HG03520 (cell line): ENCODE results near the gene SCAANT1.

ENCODE experiments used
- ATAC-seq: cut with Tn5 transposase; IDR thresholded peaks from one replicate; pipeline ENCODE4 v1.9.1; 2021; ENCODE audit warnings: mild to moderate bottlenecking, moderate library complexity; ENCODE audit not compliant: unreplicated experiment

SCAANT1 gene

DNA sequence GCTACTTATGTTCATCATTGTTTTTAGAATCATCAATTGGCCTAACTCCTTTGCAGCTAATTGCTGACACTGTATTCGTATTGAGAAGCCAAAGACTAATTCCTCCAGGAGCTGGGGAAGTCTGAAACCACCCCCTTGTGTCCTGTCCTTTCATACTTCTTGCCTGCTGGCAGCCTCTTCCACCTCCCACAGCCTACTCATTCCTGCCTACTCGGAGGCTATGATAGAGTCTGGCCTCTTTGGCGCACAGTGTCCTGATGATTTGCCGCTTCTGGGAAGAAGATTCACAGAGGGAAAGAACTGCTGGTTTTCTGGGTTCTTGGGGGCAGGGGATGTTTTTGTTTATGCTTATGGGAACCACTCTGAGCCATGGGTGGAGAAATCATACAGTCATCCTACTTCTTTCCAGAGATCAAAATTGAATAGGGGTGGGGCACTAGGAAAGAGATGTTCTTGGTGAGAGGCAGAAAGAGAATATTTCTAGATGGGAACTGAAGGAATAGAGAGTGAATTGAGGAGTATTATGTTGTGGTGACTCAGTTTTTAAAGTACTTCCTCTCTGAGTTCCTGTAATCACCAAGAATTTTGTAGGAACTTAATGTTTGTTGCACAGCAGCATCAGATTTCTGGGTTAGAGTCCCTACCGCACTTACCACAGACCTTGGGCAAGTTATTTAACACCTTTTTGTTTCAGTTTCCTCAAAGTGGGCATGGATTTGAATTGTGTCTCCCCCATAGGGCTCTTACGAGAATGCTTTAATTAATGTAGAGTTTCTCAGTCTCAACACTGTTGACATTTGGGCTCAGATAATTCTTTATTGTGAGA lies 22.1 kb upstream of the SCAANT1 start:
- no peak for ATAC-seq

DNA sequence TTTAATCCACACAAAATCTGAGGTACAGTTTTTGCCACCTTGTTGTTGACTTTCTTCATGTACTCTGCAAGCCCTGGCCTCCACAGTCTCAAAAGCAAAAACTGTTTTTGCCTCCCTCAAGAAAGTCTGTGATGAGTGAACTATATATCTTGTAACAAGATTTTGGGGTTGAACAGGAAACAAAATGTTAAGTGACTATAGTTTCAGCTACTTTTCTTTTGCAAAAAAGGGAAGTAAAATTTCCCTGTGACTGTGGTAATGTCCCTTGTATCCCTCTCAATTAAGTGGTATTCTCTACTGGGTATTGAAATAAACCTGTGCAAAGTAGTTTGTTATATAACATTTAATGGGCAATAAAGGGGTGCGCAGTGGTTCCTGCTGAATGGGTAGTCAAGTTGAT lies 21.3 kb upstream of the SCAANT1 start:
- ATAC-seq: peak; percentile 54

DNA sequence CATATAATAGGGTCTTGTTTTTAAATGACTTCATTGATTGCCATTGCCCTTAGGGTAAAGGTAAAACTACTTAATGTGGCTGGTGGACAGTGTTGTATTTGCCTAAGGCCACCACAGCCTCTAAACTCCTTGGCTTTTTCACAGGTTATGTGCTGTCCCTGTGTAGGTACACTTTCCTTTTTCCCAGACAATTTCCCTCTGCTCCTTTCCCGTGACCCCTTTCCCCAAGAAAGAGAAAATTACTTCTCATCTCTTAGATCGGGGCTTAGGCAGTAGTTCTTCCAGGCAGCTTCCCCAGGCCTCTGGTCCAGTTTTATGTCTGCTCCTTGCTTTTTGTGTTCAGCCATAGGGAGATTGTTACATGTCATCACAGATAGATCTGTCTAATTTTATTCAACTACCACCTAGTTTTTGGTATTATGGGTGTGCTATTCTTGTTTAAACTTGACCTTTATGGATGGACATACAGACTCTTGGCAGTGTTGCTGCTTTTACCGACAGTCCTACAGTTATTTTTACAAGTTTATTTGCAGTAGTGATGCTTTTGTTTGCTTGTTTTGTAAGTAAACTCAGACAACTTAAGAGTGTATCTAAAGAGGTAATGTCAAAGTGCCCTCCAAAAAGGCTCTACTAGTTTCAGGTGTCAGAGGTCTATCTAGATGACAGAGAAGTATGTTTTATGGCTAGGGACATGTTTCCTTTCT lies 20.5 kb upstream of the SCAANT1 start:
- no peak for ATAC-seq

DNA sequence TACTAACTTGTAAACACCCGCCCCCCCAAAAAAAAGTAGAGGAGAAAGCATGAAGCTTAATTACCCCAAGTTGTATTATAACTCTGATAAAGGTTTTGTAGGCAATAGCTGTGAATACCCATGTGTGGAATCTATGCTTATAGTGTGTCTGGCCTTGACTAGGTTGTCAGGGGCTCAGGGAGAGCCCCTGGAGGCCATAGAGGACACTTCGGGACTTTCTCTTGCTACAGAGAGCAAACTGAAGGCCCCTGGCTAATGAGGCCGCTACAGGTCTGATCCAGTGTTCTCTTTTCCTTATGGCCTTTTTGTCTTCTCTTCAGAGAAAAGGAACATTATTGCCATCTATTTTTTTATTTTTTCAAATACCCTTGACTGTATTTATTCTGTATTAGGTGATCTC lies 19.1 kb upstream of the SCAANT1 start:
- ATAC-seq: no peak

DNA sequence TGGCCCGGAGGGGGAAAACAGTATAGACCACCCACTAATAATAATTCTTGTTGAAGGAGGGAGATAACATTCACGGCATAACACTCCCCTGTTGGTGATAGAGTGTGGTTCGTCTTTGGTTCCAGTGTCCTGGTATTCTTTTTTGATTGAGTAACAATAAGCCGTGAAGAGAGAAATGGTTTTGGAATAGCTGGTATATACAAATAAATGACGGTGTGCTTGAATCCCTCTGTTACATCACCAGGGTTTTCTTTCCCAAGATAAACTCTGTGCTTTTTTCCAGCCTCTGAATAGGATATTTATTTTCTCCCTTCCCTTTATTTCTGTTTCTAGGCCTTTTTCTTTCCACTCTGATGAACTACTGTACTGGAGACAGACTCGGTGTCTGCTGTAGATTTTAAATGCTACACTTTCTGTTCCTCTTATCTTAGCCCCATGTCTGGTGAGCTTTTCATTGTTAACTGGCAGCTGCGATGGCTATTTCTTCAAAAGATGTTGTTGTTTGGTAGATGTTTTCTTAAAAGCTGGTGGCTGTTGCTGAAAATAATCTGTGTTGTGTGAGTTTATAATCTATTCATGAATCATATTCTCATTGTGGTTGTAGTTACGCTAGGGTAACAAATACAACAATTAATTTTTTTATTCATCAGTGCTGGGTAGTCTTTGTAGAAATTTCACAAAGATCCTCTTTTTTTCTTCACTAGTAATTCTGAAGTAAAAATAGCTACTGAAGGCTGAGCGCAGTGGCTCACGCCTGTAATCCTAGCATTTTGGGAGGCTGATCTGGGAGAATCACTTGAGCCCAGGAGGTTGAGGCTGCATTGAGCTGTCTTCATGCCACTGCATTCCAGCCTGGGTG lies 15.5 kb upstream of the SCAANT1 start:
- ATAC-seq: peak; percentile 79

DNA sequence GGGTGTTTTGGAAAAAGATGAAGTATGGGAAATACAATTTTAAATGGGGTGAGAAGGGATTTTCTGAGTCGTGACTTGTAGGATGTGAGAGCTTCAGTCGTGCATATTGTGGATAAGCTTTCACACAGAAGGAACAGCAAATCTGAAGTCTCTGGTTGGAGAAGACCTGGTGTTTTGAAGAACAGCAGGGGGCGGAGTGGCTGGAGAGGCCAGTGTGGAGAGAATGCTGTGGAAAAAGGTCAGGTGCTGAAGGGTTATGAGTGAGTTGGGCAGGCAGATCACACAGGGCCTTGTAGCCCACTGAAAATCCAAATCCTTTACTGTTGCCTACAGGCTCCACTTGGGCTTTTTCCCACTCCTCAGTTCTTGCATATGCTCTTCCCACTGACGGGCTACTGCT lies 14.1 kb upstream of the SCAANT1 start:
- no peak for ATAC-seq

DNA sequence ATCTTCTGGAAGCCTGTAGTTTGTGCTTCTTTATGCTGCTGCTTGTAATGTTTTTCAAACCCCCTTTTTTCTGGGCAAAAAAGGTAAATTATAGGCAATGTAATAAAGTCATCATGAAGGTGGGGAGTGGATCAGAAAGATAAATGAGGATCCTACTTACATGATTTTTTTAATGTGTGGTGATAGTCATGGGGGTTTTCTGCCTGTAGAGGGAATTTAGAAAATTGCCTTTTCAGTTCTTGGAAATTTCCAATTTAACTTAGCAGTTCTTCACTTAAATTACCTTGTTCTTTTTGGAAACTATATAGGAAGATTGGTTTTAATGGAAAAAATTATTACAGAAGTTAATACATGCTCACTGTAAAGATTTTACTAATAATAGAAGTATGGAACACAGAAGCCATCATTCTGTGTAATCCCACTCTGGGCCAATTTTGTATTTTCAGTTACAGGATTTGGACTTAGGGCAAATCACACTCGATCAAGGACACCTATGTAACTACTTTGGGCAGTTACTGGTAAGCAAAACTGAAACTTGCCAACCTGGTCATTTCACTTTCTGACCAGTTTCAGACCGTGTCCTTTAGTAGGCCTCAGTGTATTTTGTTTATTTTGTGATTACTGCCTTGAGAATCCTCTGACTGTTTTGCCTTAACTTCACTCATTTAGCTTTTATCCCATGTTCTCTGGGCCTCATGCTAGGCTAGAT lies 10.5 kb upstream of the SCAANT1 start:
- no peak for ATAC-seq

DNA sequence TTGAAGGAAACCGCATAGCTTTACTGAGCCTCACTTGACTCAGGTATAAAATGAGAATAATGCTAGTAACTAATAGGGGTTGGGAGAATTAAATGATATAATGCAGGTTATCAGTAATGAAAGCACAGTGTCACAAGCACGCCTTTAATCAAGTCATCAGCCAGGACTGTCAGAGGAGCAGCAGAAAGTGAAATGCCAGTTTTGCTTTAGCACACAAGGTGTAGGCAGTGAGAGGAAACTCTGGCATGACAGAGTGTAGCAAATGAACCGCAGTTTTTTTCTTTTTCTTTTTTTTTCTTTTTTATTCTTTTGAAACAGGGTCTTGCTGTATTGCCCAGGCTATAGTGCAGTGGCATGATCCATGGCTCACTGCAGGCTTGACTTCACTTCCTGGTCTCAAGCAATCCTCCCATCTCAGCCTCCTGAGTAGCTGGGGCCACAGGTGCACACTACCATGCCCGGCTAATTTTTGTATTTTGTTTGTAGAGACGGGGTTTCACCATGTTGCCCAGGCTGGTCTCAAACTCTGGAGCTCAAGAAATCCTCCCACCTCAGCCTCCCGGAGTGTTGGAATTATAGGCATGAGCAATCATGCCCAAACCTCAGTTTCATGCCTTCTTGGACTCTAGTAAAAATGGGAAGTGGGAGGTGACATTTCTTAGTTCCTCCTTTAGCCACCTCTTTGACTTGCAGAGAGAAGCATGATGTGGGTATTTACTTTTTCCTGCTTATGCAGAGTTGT lies 9.7 kb upstream of the SCAANT1 start:
- ATAC-seq: peak; percentile 64

DNA sequence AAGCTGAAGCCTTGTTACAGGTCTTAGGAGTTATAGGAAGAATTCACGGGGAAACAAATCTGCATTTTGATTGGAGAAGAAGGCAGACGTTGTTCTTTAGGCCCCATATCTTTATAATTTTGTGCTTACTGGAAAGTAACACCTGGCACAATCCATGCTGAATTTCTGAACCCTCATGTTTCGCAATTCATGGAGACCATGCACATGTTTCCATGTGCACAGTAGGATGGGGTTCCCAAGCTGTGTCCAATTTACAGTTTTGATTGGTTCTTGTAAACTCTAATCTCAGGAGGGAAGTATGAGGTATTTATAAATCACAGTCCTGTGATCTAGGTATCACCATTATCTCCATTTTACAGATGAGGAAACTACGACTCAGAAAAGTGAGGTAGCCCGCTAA lies 7.8 kb upstream of the SCAANT1 start:
- no peak for ATAC-seq

DNA sequence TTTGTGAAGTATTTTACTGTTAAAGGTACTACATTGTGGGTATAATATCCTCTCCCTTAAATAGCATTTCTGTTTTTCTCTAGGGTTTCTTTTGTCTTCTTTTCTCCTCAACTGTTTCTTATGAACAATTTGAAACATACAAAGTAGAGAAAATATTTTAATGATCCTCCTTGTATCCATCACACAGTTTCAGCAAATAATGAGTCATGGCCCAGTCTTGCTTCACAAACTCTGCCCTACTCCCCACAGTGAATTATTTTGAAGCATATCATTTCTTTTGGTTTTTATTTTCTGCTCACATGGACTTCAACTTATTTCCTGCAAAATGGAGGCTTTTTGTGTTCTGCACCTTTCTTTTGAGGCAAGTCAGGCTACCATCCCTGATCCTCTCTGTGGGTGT lies 6.1 kb upstream of the SCAANT1 start:
- ATAC-seq: no peak

DNA sequence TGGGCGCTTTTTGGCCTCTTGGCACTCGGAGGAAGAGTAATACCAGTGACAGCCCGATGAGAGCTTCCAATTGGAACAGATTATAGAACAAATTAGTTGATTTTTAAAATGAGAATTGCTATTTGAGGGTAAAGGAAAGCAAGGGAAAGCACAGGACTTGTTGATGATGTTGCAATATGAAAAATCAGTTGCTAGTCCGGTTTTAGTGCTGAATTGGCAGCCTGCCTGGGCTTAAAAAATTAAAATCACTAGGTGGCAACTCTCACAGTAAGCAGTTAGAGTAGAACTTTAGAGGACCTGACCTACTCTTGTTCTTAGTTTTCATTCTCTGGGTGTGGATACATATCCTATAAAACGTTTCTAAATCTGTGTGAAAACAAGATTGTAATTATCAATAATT lies 2.1 kb upstream of the SCAANT1 start:
- no peak for ATAC-seq

DNA sequence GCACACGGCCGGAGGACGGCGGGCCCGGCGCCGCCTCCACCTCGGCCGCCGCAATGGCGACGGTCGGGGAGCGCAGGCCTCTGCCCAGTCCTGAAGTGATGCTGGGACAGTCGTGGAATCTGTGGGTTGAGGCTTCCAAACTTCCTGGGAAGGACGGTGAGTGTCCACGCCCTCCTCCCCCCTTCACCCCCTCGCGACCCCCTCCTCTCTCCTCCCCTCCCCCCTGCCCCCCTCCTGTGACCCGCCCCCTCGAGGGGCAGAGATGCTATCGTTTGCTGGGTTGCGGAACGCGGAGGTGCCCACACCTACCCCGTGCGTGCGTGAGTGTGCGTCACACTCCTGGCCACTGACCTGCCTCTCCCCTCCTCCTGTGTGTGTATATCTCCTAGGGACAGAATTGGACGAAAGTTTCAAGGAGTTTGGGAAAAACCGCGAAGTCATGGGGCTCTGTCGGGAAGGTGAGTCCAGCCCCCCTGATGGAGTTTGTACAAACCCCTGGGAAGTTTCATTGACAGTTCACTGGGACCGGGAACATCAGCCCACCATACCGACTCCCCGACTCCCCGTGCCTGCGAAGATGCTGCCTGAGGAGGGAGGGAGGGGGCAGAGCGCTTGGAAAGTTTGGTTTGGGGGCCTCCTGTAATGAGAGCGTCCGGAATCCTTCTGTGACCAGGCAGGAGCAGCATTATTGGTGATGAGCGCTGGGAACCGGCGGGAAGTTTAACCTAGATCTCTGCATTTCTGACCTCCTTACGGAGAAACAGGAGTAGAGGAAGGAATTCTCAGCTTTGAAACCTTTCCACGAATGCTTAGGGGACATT lies 795 bp upstream of the SCAANT1 start:
- ATAC-seq: no peak

DNA sequence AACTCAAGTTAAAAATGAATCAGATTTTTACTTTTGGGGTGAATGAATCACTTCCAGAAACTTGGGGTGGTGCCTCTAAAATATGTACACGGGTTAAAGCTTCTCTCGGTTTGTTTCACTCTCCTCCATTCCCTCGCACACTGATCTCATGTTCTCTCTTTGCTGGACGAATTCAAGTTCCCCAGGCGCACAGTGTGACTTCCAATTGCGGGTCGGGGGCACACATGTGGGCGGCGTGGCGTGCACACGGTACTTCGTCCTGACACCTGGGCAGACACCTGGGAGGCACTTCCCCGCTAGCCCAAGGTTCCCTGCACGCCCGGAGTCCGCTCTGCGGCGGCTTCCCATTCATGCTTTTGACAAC lies 692 bp downstream of the SCAANT1 start:
- peak; percentile 18 for ATAC-seq

DNA sequence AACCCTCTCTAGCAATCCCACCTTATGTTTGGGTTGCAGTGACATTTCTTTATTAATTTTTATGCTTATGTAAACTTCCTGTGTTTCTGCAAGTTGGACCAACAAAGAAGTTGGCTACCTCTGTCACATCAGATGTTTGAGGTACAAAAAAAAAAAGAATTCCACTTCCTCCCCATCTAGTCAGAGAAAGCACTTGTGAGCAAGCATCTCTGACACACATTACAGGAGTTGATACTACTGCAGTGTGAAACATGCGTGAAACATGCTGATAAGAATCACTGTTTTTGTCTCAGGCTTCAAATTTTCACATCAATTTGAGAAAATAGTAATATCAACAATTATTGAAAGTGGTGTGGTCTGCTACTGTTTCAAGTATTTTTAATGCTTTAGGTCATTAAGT lies 1.3 kb downstream of the SCAANT1 start:
- ATAC-seq: no peak

DNA sequence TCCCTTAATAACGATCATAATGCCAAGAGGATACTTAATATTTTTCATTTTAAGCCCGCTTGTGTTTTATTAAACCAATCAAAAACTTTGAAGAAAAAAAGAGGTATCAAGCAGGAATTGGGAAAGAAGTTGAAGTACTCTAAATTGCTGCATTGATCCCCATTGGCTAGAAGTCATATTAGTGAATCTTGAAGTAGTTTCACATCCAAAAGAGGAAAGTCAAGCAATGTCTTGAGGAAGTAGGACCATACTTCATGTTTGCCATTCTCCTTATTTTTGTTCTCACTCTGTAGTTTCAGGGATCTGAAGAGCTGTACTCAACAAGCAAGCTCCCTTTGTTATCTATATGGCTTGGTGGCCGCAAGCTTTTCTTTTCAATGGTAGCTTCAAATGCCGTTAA lies 2.2 kb downstream of the SCAANT1 start:
- no peak for ATAC-seq

DNA sequence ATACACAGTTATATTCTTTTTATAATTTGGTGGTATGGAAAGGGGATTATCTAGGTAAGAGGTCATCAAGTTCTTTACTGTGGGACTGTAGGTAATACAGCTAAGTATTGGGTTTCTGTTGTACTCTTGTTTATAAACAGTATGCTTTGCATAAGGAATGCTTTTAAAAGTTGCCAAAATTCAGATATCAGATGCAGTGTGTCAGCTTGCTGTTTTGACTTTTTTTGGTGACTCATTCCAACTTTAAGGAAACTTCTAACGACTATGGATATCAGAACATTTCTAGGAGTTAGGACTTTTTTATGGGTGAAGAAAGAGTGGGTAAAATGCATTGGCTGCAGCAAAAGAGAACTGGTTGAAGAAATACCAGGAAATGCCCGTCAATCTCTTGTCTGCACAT lies 2.8 kb downstream of the SCAANT1 start:
- no peak for ATAC-seq

DNA sequence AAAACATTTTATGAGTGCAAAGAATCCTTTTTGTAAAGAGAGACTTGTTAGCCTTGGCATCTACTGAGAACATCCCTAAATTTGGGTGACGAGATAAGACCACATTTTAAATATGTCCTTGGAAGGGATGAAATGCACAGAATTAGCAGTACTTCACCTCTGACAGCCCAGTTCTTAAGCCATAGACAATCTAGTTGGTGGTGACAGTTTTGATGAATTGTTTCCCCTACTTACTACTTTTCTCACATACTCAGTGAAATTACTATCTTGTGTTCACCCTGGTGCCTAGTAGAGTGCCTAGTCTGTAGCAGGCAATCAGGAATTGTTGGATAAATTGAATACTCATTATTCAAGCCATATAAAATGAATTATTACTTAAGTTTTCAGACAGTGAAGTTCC lies 3.4 kb downstream of the SCAANT1 start:
- ATAC-seq: no peak

DNA sequence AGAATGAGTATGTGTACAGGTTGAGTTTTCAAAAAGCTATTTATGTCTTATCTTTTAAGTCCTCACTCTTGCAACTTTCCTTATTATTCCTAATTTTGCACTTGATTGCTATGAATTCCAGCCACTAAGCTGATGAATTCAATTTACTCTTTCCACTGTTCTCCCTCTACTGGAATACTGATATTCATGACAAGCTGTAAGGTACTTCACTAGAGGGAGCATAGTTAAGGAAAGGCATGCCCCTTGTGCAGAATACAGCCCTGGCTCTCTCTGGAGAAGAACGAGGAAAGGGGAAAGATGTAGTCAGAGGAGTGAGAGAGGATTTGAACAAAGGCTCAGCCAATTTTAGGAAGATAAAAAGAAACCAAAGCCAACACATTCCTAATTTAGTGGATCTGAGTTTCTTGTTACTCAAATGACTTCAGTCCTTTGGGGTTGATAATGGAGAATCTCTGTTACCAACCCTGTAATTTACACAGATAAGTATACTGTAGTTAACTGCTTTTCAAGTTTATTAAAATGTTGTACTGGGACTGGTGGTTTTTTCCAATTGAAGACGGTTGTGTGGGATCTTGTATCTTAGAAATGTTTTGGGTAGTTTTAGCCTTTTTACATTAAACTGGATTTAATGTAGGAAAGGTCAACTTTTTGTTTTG lies 4.0 kb downstream of the SCAANT1 start:
- no peak for ATAC-seq
